ENCODE results near the gene AKT3.

Gene AKT3

DNA sequence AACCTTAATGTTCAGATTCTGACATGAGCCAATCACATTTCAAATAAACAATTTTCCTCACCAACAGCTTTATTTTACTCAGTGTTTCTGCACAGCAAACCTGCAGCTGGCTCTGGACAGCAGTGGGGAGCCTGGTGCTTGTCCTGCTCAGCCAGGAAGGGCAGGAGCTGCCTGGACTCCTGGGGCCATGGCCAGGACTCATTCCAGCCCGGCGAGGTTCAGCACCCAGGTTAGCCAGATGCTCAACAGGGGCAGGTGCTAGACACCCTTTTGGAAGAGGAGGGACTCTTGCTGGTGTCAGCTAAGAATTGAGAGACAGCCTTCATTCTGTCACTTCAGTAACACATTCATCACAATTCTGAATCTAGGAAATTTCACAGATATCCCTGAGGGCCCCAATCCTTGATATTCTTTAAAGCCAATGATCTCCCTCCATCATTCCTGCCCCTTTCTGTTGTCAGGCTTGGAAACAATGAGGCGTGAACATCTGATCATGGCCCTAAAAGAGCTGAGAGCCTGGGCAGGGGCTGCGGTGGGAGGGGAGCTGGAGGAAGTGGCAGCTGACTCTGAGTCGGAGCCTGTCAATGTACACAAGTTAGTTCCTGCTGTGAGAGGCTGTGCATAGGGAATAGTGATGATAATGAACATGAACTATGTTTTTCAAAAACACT is 342.9 kb downstream of the AKT3 start:
- DNase-seq (ENCODE audit: low spot score): no peak

DNA sequence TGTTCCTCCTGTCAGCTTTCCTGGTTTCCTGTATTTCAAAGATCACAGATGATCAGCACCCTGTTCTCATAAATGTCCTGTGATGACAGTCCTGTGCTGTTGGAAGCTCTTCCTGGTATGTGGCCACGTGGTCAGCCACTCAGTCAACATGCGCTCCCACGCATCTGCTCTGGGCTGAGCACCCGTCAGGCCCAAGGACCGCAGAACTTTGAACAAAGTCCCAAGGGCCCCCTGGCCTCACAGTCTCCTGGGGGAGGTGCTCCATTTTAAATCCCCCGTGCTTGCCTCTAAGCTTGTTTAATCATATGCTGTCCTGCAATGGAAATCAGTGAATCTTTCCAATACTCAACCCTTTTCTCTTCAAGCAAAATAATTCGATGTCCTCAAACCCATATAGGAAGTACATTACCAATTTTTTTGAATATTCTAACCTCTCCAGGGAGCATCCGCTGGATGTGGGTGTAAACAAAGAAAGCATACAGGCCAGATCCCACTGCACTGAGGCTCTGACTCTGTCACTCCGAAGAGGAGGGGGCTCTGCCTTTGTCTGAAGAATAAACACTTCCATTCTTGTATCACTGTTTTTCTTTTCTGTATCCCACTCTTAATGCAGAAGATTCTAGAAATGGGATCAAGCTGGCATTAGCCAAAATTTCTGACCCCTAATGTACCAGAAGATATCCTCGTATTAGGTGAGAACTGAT is 343.9 kb downstream of the AKT3 start:
- DNase-seq (ENCODE audit: low spot score): no peak

DNA sequence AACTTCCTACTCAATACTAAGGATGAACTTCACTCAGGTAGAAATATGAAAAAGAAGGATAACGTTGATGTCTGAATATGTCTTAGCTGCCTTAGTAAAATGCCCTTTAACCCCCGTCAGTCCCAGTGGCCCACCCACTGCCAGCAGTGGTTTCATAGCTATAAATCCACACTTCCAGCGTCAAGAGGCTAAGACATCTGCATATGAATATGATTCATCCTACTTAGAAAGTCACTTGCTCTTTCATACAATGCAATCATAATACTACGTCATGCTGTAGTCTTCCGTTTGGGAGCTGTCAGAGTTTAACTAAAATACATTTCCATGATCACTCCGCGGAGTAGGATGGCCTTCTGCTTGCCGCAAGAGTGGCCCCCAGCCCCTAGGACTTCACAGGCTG is 346.9 kb downstream of the AKT3 start:
- no peak for DNase-seq (ENCODE audit: low spot score)

DNA sequence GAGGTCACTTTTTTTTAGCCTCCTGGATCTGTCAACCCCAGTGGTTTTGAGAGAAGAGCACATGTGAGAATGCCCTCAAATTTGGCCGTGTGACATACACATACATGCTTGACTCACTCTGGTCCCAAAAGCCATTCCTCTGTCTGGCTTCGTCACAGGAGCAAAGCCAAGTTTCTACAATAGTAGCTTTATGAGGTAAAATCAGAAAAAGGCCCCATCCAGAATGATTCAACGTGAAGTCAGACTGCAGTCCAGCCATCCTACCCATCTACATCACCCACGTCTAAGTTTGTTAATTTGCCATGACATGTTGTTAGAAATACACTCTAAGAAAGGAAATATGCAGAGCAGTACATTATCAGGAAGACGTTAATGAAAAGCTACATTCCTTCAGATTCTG is 349.0 kb downstream of the AKT3 start:
- no peak for DNase-seq (ENCODE audit: low spot score)

DNA sequence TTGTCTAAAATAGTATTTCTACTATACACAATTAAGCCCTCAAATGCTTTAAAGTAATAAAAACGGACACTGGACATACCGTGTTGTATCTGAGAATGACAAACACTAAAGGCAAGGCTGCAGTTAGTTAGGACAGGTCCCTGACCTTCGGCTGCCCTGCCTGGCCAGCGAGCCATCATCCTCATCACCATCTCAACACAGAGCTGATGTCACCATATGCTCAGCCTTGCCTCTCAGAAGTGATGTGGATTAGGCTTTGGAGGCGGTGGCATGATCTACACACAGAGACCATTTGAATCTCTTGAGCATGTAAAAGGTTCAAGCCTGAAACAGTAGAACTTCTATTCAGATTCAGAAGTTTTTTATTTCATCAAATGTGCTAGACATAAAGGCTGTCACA is 349.5 kb downstream of the AKT3 start:
- DNase-seq (ENCODE audit: low spot score): no peak

DNA sequence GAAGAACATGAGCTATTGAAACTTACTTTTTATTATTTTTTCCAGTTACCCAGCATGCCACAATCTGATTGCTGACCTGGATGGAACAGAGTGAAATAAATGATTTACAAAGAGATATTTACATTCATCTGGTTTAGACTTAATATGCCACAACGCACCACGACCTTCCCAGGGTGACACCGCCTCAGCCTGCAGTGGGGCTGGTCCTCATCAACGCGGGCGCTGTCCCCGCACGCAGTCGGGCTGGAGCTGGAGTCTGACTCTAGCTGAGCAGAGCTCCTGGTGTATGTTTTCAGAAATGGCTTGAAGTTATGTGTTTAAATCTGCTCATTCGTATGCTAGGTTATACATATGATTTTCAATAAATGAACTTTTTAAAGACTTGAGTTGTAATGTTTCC is 350.3 kb downstream of the AKT3 start:
- no peak for DNase-seq (ENCODE audit: low spot score)

DNA sequence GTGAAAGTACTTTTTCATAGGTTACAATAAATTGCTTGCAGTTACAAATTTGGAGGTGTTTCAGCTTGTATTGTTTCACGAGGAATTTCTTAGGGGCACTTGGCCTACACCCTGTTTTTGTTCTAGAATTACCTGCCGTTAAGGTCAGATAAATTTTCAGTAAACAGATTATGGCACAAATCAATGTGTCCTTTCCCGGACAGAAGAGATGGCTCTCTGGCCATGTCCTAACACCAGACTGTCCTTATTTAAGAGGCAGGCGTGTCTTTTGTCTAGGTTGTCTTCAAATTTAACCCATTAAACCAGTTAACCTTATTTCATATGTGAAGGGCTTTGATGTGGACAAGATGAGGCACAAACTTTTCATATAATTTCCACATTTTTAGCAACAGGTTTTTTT is 350.8 kb downstream of the AKT3 start:
- DNase-seq (ENCODE audit: low spot score): no peak

DNA sequence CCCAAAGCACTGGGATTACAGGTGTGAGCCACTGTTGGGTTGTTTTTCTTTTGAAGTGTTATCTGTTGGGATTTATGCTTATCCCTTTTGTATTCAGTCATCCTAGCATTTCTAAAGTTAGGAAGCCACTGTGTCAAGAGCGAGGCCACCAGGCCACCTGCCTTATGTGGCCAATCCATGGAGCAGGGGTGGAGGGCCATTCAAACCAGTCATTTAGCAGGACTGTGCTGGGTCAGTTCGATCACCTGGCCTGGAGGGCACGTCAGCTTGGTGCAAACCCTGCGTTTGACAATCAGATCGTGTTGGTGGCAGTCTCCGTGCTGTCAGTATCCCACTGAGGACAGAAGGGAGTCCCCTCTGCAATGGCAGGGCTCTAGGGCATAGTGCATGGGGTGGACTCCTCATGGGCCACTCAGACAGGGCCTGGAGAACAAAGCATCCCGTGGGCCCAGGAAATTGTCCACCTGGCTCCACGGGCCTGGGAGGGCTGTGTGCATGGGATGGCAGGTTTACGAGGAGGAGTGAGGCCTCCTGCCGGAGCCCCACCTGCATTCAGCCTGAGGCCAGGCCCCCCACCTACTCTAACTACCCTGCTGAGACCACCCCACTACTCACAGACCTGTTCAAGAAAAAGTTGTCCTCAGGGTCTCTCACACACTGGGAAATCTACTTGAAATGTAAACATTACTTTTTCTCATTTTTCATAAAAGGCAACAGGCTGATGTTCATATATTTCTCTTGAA is 351.9 kb downstream of the AKT3 start:
- no peak for DNase-seq (ENCODE audit: low spot score)

DNA sequence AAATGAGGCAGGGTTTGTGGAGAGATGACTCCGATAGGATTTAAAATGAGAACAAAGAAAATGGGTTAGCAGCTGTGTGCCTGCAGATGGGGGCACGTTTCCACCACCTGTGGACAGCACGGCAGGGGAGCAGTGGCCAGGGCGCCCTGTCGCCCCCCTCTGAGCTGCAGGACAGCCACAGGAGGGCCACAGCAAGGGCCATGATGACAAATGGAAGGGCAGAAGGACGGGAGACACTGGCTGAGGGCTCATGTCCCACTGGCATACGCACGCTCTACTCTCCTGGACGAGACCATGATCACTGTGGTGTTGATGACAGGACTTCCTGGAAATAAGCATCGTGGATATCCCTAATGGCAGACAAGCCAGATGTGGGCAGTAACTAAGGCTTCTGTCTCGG is 353.2 kb downstream of the AKT3 start:
- DNase-seq (ENCODE audit: low spot score): no peak

DNA sequence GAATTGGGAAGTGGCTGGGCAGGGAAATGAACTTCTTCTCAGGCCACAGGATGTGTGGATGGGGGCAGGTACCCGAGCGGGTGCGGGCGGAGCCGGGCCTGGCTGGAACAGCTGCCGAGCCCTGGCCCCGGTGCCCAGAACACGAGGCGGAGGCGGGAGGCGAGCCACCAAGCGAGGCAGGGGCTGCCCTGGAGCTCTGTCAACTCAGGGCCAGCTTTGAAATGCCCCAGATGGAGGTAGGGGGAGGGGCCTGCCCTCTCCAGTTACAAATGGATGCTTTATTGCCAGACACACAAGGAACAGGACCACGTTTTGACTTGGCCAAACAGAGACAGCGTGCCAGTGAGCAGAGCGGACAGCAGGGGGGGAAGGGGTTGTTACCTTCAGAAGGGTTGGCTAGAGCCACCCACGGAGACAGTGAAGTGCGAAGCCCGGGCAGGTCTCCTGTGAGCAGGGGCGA is 353.8 kb downstream of the AKT3 start:
- DNase-seq (ENCODE audit: low spot score): no peak

DNA sequence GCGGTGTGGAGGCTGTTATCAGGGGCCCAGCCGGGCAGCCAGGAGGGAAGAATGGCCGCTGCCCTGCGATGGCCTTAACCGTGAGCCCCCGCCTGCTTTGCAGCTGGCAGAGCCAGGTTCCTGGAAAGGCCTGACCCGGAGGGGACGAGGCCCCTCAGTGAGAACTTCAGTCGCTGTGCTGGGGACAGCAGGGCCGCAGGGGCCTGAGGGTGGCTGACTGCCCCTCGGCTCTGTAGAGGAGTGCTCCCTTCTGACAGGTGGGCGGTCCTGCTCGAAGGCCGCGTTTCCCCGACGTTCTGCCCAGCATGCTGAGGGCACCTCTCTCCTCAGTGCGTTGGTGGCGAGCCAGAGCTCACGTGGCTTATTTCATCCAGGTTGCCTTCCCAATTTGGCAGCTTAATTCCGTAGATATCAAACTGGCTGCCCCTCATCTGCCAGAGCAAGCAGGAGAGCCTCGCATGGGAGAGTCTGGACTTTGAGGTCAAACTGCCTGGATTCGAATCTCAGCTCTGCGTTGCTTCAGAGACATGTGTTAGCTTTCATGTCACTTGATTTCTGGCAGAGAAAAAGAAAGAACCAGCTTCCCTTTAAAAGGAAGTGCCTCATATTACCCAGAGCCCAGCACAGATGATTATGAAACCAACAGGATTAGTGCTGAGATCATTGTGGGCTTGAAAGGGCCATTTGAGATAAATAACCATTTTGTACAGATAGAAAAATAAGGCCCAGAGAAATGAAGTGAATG is 354.4 kb downstream of the AKT3 start:
- no peak for DNase-seq (ENCODE audit: low spot score)

DNA sequence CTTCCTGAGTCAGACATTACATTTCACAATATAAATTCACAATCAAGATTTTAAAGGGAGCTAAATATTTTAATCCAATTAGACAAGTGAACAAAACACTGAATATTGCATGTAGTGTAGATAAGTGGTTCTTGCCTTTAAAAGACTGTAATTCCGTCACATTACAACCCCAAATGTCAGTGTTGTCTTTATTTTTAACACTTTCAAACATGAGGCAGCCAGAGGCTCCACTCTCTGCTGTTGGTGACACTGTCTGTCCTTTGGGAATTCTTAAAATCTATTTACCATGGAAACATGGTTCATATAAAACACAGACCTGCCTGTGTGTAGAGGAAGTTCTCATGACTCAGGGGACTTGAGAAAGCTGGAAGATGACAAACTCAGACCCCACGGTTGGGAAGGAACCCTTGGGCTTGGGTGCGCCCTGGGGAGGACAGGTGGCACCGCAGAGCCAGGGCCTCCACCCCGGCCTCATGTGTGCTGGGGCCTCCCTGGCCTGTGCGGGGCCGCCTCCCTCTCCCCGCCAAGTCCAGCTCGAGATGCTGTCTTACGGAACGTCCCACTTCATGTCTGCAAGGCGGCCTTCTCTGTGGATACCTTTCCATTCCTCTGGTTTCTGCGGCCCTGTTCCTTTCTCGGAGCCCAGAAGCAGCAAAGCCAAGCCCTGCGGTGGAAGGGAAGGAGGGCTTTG is 355.2 kb downstream of the AKT3 start:
- no peak for DNase-seq (ENCODE audit: low spot score)

DNA sequence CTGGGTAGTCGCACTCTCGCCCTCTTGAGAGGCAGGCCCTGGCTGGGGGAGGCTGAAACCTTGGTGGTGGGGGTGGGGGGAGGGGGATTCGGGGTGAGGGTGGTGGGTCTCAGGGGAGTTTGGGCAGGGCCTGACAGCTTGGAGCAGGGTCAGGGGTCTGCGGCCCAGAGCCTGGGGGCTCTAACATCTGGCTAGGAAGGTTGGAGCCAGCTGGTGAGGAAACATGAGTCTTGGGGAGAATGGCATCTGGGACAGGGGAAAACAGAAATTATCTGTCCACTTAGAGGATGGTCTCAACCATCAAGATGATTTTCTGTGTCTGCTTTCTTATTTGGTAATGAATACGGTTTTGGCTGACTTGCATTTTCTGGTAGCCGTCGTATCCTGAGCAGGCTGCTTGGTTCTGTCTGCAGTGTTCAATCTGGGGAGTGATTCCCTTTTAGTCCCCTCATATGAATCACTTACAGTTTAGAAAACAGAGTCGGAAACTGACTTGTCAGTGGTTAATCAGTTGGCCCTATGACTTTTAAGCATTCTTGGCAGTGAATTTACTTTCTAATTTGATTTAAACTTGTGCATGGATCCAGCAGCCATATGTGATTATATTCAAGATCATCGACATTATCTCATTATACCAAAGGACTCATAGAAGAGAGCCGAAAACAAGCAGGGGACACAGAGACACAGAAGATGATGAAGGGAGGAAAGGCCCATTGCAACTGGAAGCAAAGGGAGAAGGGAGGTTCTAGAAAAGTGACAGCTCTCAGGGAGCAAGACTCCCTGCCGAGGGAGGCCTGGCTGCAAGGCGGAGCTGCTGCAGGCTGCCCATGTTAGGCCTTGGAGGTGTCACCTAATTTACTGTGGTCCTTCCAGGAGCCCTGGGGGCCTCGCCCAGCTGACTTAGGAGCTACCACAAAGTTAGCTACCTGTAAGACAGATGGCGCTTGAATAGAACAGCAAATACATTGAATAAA is 356.6 kb downstream of the AKT3 start:
- no peak for DNase-seq (ENCODE audit: low spot score)

DNA sequence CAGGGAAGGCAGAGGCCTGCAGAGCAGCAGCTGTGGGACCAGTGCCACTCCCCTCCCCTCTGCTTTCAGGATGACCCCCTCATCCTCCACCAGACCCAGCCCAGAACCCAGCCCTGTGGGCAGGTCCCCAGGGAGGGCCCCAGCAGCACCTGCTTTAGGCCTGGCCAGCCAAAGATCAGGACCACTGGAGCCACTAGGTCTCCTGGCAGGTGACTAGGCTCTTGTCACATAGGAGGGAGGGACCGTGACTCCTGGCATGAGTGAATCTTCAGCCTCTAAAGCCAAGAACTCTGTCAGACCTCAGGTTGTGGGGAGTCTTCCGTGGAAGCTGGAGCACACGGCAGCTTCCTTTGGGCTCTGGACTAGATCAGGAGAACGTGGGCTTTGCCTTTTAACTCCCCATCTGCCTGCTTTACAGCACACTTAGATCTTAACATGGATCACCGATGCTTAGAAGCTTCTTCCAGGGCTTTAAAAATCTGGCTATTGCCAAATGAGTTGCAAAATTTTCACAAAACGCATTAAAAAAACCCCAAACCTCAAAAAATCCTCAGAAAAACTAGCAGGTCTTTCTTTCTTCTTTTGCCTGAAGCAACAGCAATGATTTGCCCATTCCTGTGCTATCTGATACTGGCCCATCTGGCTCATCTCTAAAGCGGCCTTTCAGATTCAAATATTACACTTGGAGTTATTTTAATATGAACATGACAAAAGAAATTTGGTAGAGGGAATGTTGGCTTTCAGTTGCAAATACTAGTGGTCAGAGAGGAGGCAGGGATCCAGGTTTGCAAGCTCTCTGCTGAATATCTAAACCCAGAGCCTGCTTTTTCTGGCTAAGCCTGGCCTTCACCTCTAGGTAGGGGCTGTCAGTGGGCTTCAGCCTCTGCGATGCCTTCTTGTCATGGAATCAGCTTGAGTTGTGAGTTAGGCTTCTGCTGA is 359.0 kb downstream of the AKT3 start:
- no peak for DNase-seq (ENCODE audit: low spot score)

DNA sequence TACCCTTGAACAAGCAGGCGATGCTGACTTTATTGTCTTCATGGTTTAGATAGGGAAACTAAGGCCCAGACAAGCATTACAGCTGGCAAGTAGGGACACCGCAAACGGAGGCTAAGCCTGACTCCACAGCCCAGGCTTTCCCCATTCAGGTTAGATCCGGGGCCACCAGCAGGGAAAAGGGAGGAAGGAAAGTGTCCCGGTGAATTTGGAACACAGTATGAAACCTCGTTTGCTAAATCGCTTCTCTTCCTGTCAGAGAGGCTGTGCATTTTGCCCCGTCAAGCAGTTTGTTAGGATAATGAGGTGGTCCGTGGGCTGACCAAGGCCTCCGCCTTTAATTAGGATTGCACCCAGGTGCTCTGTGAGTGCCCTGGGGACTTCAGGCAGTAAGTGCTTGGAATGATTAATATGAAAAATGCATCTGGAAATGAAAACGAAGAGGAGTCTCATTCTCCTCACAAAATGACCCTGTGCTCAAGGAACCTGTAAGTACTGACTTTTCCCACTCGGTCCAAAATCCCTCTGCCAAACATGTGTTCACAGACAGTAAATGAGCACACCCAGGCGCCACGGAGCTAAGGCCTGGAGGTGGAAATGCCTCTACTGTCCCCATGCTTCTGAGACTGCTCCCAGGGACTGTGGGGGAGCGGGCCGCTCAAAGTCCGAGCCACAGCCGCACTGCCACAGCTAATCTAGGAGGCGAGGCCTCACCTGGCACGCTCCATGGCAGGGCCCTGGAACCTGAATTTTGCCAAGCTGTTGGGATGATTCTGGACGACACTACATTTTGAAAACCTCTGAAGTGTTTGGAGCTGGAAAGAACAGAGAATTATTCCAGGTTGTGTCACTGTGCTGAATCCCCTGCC is 360.1 kb downstream of the AKT3 start:
- no peak for DNase-seq (ENCODE audit: low spot score)

DNA sequence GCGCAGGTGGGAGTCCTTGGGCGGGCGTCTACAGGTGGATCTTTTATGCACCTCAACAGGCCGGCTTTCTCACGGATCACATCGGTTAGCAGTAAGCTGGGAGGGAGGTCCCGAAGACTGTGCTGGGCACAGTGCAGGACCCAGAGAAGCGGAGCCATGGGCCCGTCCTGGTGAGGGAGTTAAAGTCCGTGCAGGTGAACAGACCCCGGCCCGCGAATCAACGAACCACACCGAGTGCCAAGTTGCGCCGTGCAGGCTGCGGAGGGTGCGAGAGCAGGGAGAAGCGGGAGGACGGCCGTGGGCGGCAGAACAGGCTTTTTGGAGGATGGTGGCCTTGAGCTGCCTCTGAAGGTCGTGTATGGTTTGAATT is 360.9 kb downstream of the AKT3 start:
- no peak for DNase-seq (ENCODE audit: low spot score)

DNA sequence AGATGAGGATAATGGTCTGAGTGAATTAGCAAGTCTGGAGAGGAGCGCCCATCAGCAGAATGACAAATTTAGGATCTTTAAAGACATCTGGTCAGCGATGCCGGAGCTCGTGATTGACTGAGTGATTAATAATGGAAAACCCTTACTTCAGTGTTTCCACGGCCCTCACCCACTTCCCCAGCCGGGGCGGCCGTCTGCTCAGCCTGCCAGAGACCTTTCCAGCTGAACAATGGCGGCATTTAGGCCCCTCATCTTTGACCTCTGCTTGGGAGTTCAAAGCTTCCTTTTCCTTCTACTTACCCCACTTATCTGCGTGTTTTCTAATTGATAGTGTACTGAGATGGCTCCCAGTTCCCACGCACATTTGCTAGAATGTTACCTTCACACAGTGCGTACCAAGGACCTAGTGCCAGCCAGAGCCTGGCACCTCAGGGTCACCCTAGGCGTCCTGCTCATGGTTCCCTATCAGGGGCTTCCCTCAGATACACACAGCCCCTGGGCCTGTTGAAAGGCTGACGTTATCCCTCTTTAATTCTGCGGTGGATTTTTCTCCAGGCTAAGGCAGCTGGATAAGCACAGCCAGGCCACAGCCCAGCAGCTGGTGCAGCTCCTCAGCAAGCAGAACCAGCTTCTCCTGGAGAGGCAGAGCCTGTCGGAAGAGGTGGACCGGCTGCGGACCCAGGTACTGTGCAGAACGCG is 361.4 kb downstream of the AKT3 start:
- no peak for DNase-seq (ENCODE audit: low spot score)

DNA sequence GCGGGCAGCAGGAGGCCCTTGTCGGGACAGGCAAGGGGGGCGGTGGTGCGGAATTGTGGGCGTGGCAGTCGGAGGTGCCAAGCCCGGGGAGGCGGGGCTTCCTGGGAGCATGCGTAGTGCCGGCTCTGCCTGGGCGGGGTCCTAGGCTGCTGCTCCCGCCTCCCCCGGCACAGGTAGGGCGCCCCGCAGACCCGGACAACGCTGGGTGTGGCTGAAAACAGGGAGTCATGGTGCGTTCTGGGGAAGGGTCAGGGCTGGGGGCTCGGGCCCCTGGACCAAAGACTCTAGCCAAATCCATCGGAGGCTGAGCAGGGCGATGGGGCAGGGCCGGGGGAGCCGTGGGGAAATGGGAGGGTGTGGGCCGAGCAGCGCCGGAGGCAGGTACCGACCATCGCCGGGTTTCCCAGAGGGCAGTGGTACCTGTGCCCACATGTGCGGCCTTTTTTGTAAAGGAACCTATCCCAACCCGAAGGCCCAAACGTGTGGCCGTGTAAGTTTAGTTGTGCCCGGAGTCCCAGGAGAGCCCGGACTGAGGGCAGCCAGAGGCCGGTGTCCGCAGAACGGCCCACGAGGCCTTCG is 362.3 kb downstream of the AKT3 start:
- no peak for DNase-seq (ENCODE audit: low spot score)
